Small intestine (tissue), 7 donors: Measurements from ENCODE around the gene COL13A1. TPM values are rescaled to one million over a fixed set of nuclear protein-coding genes. Genes with fewer than 3 reads are reported as not detected.

Source experiments
- DNase-seq, 2 donors: peaks; one replicate each; pipeline versions ENCODE4 v3.0.0 to v3.0.0-alpha.2; 2013
- FAIRE-seq: peaks from 2 replicates; lab custom pipeline; 2012; peaks lifted over from hg19 to GRCh38; lab: Jason Lieb, UNC
- H3K27ac ChIP-seq, 3 donors: one replicate each; pipeline ENCODE4 v1.5.1; 2013; ENCODE audit warnings: low read length in 2 of 3, mild to moderate bottlenecking in 2 of 3, control low read depth in 1 of 3, inconsistent platforms in 1 of 3, low read depth in 1 of 3, moderate library complexity in 1 of 3
- H3K27me3 ChIP-seq, 3 donors: one replicate each; pipeline ENCODE4 v1.6.1; 2013; ENCODE audit warnings: low read length in 3 of 3, inconsistent platforms in 1 of 3; ENCODE audit not compliant: control insufficient read depth in 3 of 3, insufficient read depth in 3 of 3
- H3K36me3 ChIP-seq, 3 donors: one replicate each; pipeline ENCODE4 v1.6.1; 2013; ENCODE audit warnings: low read length in 3 of 3, inconsistent platforms in 1 of 3, low read depth in 1 of 3, mild to moderate bottlenecking in 1 of 3, moderate library complexity in 1 of 3; ENCODE audit not compliant: control insufficient read depth in 3 of 3, insufficient read depth in 2 of 3
- H3K4me1 ChIP-seq, 3 donors: one replicate each; pipeline ENCODE4 v1.6.1; 2013; ENCODE audit warnings: low read length in 2 of 3, inconsistent platforms in 1 of 3, low read depth in 1 of 3, mild to moderate bottlenecking in 1 of 3, moderate library complexity in 1 of 3; ENCODE audit not compliant: control insufficient read depth in 3 of 3, insufficient read depth in 2 of 3
- H3K4me3 ChIP-seq, 3 donors: one replicate each; pipeline ENCODE4 v1.5.1; 2013; ENCODE audit warnings: low read length in 3 of 3, control low read depth in 1 of 3, inconsistent platforms in 1 of 3, low read depth in 1 of 3, mild to moderate bottlenecking in 1 of 3, moderate library complexity in 1 of 3
- H3K9me3 ChIP-seq, 2 donors: one replicate each; pipeline ENCODE4 v1.6.1; 2013; ENCODE audit warnings: low read depth in 1 of 2, low read length in 1 of 2; ENCODE audit not compliant: control insufficient read depth in 2 of 2, insufficient read depth in 1 of 2
- WGBS, 3 donors: extraction: QIAGEN DNeasy Blood & Tissue Kit; methylation state at CpG; one replicate each; pipeline ENCODE4 v1.1.7; 2013; 5-methylcytosine and 5-hydroxymethylcytosine counted together
- polyA plus RNA-seq, 4 donors: library from polyadenylated mRNA; stranded (reverse) in 3 of 4; unstranded in 1 of 4; fragments of 200-250 nt in 3 of 4; fragments of 120-200 nt in 1 of 4; gene quantifications; one replicate each; pipeline versions ENCODE4 v1.2.1 to v1.2.3, GENCODE V29; 2013
- donor health status: healthy with polysubstance abuse.
- donor health status: control.
- donor health status: control.
- donor health status: Bipolar disorder and iron deficiency.
- donor health status: healthy.

Gene COL13A1
- polyA plus RNA-seq, 4 donors: 0.45 to 6.6 (median 0.60) TPM

DNA sequence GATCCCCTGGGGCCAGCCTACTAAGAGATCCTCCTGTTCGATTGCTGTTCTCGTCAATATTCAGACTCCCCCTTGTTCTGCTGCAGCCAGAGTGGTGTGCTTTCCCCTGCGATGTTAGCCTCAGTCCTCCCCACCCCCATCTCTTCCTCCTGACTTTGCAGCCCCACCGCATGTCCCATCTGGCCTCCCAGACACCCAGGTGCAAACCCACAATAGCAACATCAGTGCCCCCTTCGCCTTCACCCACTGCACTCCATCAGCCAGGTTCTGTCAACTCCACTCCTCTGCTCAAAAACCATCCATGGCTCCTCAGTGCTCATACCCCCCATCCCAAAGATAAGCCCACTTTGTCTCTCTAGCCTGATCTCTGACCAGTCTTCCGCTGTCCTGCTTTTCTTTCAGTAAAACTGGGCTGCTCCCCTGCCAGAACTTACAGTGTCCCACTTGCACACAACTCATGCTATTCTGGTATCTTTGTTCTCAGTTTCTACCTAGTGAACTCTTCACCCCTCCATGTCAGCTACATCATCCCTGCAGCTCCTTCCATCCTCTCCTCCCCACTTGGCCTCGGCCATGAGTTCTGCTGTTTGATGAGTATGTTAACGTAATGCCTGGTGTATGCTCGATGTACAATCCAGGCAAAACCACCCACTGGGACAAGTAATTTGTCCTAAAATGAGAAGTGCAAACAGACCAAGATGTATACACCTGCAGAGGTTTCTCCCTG lies 26.6 kb downstream of the COL13A1 start:
- DNase-seq (no peak), FAIRE-seq (no peak)
- Histone ChIP-seq H3K4me3 (no peak overlapping the region), H3K36me3 (no peaks in the 10 kb centered on the region), H3K27me3 (peaks cover 0 to 18% (median 0%) of the 10 kb centered on the region in 3 donors), H3K4me1 (no peaks in the 10 kb centered on the region), H3K27ac (no peak overlapping the region), H3K9me3 (no peaks in the 10 kb centered on the region)
- 68 to 69% (median 68%) methylated on average over 9 of the region's 9 CpGs for WGBS, 3 donors

DNA sequence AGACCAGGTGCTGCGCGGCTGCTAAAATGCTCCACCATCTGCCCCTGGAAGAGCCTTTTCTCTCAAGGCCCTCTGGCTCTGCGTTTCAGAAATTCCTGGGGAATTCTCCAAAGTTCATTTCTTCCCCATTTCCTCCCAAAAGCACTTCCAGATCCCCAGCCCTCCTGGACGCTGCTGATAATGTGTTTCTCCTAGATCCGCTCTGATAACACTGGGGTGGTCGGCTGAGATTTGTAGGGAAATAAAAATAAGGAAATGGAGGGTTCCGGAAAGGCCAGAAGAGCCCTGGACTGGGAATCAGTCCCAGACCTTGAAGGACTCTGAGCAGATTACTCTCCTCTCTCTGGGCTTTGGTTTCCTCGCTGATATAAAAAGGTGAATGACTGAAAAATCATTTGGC lies 28.1 kb downstream of the COL13A1 start:
- 58 to 73% (median 72%) methylated on average over 8 of the region's 8 CpGs for WGBS, 3 donors
- no peaks in the 10 kb centered on the region for H3K36me3 ChIP-seq
- H3K9me3 ChIP-seq: no peaks in the 10 kb centered on the region
- no peak for FAIRE-seq
- H3K27ac ChIP-seq: no peak overlapping the region
- peaks cover 0 to 18% (median 0%) of the 10 kb centered on the region in 3 donors for H3K27me3 ChIP-seq
- DNase-seq: no peak
- H3K4me3 ChIP-seq: no peak overlapping the region
- no peaks in the 10 kb centered on the region for H3K4me1 ChIP-seq

DNA sequence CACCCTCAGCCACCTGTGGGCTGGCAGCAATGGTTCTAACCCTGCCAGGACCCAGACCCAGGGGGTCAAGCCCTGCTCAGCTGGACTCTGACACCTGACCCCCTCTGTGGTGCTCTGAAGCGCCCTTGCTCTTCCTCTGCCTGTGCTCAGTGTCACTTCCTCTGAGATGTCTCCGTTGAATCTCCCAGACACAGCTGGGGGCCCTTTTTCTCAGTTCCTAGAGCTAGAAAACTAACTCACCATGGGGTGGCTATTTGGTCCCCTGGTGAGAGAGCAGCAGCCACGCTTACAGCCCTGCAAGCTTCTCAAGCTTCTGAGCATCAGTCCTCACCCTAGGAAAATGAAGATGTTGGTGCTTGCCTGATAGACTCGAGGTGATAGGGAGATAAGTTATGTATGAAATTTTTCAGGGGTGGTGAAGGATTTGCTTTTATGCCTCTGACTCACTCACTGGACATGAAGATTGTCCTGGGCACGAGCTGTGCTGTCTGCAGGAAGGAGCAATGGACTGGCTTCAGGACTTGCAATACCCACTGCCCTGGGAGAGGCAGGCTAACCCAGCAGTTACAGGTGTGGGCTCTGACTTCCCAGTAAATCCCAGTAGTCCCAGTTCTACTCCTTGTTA lies 29.6 kb downstream of the COL13A1 start:
- peaks cover 0 to 4% (median 0%) of the 10 kb centered on the region in 3 donors for H3K4me1 ChIP-seq
- WGBS, 3 donors: 63 to 66% (median 64%) methylated on average over 5 of the region's 5 CpGs
- no peak overlapping the region for H3K27ac ChIP-seq
- H3K27me3 ChIP-seq: peaks cover 0 to 18% (median 0%) of the 10 kb centered on the region in 3 donors
- no peak overlapping the region for H3K4me3 ChIP-seq
- DNase-seq: no peak
- no peak for FAIRE-seq
- no peaks in the 10 kb centered on the region for H3K9me3 ChIP-seq
- H3K36me3 ChIP-seq: no peaks in the 10 kb centered on the region

DNA sequence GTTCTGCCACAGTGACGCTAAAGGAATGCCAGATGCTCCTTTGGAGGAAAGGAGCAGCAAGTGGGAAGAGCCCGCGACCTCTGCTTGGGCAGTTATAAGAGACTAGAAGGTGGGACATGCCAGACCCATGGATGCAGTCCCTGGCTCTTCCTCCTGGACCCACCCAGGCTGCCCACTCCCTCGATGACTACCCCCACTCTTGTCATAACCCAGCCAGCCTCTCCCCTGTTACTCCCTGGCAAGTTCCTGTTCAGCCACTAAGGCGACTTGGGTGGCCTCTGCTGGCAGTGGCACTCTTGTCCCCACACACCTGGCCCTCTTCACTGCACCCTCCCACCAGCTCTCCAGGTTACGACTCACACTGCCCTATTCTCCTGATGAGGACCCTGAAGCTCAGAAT lies 33.5 kb downstream of the COL13A1 start:
- FAIRE-seq (no peak), DNase-seq (no peak)
- Histone ChIP-seq H3K27me3 (peaks cover 0 to 5% (median 0%) of the 10 kb centered on the region in 3 donors), H3K9me3 (no peaks in the 10 kb centered on the region), H3K36me3 (no peaks in the 10 kb centered on the region), H3K4me1 (peaks cover 0 to 6% (median 0%) of the 10 kb centered on the region in 3 donors), H3K27ac (no peak overlapping the region), H3K4me3 (no peak overlapping the region)
- 54 to 72% (median 59%) methylated on average over 6 of the region's 6 CpGs for WGBS, 3 donors

DNA sequence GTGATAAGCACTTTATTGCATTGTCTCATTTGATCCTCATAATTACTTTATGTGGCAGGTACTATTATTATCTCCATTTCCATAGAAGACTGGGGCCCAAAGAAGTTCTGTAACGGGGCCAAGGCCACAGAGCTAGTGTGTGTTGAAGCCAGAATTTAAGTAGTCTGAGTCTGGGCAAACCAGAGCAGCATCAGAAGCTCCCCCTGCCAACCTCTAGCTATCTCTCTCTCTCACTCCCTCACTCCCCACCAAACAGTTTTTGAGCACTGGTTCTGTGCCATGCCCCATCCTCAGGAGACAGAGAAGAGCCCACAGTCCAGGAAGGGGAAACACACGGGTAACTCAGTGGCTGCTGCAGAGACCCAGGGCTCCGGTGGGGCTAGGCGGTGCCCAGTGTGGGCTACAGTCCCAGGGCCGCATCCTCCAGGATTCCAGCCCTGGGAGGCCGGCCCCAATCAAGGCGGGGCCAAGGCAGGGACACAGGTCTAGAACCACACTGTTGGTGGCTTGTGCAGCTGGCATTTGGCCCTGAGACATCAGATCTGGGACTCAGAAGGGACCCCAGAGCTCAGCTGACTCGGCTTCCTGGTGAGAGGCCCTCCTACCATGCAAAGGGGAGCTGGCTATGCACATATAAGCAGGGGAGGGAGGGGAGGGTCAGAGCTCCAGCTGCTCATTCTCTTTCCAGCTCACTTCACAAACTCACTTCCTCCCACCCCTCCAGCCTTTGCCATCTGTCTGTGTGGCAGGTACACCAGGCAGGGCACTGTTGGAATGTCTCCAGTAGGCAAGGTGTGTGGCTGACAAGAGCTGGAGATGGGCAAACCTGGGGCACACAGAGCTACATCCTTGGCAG lies 34.4 kb downstream of the COL13A1 start:
- FAIRE-seq: no peak

DNA sequence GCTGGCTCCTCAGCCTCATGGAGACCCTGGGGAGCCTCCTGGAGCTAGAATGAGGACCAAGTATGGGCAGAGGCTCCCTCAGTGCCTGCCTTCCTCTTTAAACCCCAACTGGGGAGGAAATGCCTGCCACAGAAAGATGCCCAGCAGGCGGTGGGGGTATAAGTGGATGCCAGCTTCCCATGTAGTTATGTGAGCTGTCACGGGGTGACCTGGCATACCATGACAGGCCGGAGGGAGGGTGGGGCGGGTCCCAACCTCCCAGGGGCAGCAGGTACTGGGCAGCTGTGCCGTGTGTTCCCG lies 35.0 kb downstream of the COL13A1 start:
- H3K9me3 ChIP-seq: no peaks in the 10 kb centered on the region
- peaks cover 0 to 6% (median 0%) of the 10 kb centered on the region in 3 donors for H3K4me1 ChIP-seq
- 63 to 70% (median 65%) methylated on average over 6 of the region's 6 CpGs for WGBS, 3 donors
- DNase-seq (no peak), FAIRE-seq (no peak)
- H3K27me3 ChIP-seq: no peaks in the 10 kb centered on the region
- H3K4me3 ChIP-seq: no peak overlapping the region
- no peak overlapping the region for H3K27ac ChIP-seq
- H3K36me3 ChIP-seq: no peaks in the 10 kb centered on the region

More for the DNA sequence above, 34.4 kb downstream of the COL13A1 start:
- Histone ChIP-seq H3K36me3 (no peaks in the 10 kb centered on the region), H3K27me3 (peaks cover 0 to 4% (median 0%) of the 10 kb centered on the region in 3 donors), H3K9me3 (no peaks in the 10 kb centered on the region), H3K4me1 (peaks cover 0 to 6% (median 0%) of the 10 kb centered on the region in 3 donors), H3K4me3 (no peak overlapping the region), H3K27ac (no peak overlapping the region)
- DNase-seq: peak in 1 of 2 donors; percentile 38
- WGBS, 3 donors: 22 to 43% (median 30%) methylated on average over 8 of the region's 8 CpGs

DNA sequence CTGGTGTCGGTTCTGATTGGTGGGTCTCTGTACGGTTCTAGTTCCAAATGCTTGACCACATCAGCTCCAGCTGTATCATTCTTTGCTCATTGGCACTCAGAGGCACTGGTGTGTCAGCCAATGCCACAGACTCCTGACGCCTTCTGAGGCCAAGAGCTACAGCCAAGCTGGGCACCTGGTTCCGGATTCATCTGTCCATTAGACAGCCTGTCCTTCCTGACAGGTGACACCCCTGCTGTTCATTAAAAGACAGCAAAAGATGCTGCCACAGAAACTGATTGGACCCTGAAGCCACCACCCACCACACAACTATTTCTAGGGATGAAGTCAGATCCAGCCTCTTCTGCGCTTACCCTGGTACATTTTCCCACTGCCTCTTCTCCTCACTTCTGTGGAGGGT lies 35.6 kb downstream of the COL13A1 start:
- Histone ChIP-seq H3K36me3 (no peaks in the 10 kb centered on the region), H3K9me3 (no peaks in the 10 kb centered on the region), H3K4me1 (peaks cover 0 to 6% (median 0%) of the 10 kb centered on the region in 3 donors), H3K27me3 (no peaks in the 10 kb centered on the region), H3K4me3 (no peak overlapping the region), H3K27ac (no peak overlapping the region)
- no peak for DNase-seq
- no peak for FAIRE-seq
- WGBS, 3 donors: 84 to 92% (median 90%) methylated on average over 5 of the region's 5 CpGs

DNA sequence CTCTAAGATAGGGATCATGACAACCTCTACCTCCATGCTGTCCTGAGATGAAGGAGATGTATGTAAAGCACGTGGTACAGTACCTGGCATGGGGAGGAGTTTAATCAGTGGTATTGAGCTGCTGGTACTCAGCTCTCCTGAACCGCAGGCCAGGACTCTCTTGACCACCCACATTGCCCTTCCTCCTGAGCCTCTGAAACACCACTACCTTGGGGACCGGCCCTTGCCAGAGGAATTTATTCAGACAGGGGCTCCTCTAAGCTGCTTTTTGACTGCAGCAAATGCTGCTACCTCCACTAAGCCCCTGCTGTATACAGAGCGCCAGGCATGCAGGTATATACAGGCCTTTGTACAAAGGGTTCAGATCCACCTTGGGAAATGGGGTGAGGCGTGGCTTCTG lies 36.7 kb downstream of the COL13A1 start:
- Histone ChIP-seq H3K27ac (no peak overlapping the region), H3K27me3 (no peaks in the 10 kb centered on the region), H3K4me1 (peaks cover 0 to 6% (median 0%) of the 10 kb centered on the region in 3 donors), H3K36me3 (no peaks in the 10 kb centered on the region), H3K4me3 (no peak overlapping the region), H3K9me3 (no peaks in the 10 kb centered on the region)
- 84 to 96% (median 92%) methylated on average over 5 of the region's 5 CpGs for WGBS, 3 donors
- DNase-seq: no peak
- no peak for FAIRE-seq
